Measurements from ENCODE around the gene GLRX2.

The GLRX2 gene

DNA sequence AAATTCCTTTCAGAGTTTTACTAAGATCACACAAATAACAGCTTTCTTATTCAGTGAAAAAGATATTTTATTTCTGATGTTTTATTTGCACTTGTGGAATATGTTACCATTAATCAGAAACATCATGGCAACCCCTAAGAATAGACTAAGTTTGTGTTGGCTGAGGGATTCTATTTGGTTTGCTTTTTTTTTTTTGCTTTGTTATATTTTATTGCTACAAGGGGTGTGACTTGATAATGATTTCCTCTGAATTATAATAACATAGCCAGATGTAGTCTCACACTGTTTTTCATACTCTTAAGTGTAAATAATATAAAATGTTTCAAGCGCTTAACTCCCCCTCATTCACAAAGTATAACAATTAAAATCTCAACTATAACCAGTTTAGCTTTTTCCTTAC, 20.0 kb downstream of the GLRX2 start:
- TF ChIP-seq, protein P1, sequence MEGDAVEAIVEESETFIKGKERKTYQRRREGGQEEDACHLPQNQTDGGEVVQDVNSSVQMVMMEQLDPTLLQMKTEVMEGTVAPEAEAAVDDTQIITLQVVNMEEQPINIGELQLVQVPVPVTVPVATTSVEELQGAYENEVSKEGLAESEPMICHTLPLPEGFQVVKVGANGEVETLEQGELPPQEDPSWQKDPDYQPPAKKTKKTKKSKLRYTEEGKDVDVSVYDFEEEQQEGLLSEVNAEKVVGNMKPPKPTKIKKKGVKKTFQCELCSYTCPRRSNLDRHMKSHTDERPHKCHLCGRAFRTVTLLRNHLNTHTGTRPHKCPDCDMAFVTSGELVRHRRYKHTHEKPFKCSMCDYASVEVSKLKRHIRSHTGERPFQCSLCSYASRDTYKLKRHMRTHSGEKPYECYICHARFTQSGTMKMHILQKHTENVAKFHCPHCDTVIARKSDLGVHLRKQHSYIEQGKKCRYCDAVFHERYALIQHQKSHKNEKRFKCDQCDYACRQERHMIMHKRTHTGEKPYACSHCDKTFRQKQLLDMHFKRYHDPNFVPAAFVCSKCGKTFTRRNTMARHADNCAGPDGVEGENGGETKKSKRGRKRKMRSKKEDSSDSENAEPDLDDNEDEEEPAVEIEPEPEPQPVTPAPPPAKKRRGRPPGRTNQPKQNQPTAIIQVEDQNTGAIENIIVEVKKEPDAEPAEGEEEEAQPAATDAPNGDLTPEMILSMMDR (IDR thresholded peaks at IDR 0.05; ENCODE audit: low read depth, low read length, missing control alignments) = no peak
- no peak overlapping the region for H3K4me3 ChIP-seq (replicated peaks; ENCODE audit: low read depth, low read length)
- no peak for DNase-seq (ENCODE audit: extremely low read depth, low read depth)

DNA sequence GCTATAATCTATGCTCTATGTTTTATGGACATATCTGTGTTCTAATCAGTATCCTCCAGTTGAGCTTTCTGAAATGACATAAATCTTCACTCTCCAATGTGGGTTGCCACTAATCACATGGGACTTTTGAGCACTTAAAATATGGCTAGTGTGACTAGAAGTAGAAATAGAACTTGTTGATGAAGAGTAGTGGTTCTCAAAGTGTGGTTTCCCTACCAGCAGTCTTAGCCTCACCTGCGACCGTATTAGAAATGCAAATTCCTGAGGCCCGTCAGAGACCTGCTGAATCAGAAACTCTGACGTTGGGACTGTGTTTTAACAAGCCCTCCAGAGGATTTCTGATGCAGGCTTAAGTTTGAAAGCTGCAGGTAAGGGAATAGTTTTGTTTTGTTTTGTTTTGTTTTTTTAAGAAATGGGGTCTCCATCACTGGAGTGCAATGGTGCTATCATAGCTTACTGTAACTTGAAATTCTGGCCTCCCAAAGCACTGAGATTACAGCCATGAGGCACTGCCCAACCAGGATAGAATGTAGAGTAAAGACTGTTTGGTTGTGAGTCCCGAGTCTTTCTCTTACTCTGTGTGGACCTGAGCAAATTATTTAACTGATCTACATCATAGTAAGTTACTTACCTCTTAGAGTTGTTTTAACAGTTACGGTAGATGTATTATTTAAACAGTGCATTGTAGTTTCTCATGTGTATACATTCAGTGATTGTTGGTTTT, 21.7 kb downstream of the GLRX2 start:
- no peak for DNase-seq (ENCODE audit: extremely low read depth, low read depth)
- H3K4me3 ChIP-seq (replicated peaks; ENCODE audit: low read depth, low read length) = no peak overlapping the region
- TF ChIP-seq, protein P1 (IDR thresholded peaks at IDR 0.05; ENCODE audit: low read depth, low read length, missing control alignments) = no peak

DNA sequence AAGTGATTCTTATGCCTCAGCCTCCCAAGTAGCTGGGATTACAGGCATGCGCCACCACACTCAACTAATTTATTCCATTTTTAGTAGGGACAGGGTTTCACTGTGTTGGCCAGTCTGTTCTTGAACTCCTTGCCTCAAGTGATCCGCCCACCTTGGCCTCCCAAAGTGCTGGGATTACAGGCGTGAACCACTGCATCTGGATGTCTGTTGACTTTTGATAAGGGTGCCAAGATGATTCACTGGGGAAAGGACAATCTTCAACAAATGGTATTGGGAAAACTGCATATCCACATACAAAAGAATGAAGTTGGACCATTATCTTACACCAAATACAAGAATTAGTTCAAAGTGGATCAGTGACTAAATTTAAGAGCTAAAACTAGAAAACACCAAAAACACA, 26.0 kb downstream of the GLRX2 start:
- TF ChIP-seq, protein P1 (IDR thresholded peaks at IDR 0.05; ENCODE audit: low read depth, low read length, missing control alignments) = no peak
- no peak for DNase-seq (ENCODE audit: extremely low read depth, low read depth)
- no peak overlapping the region for H3K4me3 ChIP-seq (replicated peaks; ENCODE audit: low read depth, low read length)

DNA sequence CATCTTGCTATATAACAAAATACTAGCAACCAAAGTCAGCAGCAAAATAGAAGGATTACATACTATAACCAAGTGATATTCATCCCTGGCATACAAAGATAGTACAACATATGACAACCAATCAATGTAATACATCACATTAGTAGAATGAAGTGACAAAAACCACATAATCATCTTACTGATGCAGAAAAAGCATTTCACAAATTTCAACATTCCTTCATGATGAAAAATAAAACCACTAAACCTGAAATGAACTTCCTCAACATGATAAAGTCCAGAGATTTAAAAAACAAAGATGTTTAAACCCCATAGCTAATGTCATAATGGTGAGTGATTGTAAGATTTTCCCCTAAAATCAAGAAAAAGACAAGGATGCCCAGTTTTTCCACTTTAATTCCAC, 27.2 kb downstream of the GLRX2 start:
- no peak for DNase-seq (ENCODE audit: extremely low read depth, low read depth)
- no peak overlapping the region for H3K4me3 ChIP-seq (replicated peaks; ENCODE audit: low read depth, low read length)
- TF ChIP-seq, protein P1 (IDR thresholded peaks at IDR 0.05; ENCODE audit: low read depth, low read length, missing control alignments) = no peak

DNA sequence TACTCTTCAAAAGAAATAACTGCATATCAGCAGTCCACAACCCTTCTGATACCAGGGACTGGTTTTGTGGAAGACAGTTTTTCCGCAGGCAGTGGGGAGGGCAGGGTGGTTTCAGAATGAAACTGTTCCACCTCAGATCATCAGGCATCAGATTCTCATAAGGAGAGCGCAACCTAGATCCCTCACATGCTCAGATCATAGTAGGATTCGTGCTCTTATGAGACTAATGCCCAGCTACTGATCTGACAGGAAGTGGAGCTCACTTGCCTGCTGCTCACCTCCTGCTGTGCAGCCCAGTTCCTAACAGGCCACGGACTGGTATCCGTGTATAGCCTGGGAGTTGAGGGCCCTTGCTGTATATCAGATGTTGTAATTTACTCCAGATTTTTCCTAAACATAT, 34.3 kb downstream of the GLRX2 start:
- TF ChIP-seq, protein P1 (IDR thresholded peaks at IDR 0.05; ENCODE audit: low read depth, low read length, missing control alignments) = no peak
- no peak for DNase-seq (ENCODE audit: extremely low read depth, low read depth)
- H3K4me3 ChIP-seq (replicated peaks; ENCODE audit: low read depth, low read length) = no peak overlapping the region

DNA sequence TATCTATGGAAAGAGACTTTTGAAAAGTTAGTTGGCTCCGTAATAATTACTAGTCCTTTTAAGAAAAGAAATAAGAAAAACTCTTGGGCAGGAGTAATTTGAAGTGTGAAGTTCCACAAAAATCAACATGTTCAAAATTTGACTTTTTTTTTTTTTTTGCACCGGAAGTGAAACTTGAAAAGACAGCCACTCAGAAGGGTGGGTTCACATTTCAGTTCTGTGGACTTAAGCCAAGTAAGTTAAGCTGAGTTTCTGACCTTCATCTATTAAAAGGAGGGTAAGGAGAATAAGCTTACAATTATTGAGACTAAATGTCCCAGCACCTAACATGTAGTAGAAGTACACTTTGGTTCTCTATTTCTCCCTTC, 34.8 kb downstream of the GLRX2 start:
- no peak overlapping the region for H3K4me3 ChIP-seq (replicated peaks; ENCODE audit: low read depth, low read length)
- DNase-seq (ENCODE audit: extremely low read depth, low read depth) = no peak
- TF ChIP-seq, protein P1 (IDR thresholded peaks at IDR 0.05; ENCODE audit: low read depth, low read length, missing control alignments) = no peak
